ENCODE data around the gene ABCB8.

ABCB8 gene

DNA sequence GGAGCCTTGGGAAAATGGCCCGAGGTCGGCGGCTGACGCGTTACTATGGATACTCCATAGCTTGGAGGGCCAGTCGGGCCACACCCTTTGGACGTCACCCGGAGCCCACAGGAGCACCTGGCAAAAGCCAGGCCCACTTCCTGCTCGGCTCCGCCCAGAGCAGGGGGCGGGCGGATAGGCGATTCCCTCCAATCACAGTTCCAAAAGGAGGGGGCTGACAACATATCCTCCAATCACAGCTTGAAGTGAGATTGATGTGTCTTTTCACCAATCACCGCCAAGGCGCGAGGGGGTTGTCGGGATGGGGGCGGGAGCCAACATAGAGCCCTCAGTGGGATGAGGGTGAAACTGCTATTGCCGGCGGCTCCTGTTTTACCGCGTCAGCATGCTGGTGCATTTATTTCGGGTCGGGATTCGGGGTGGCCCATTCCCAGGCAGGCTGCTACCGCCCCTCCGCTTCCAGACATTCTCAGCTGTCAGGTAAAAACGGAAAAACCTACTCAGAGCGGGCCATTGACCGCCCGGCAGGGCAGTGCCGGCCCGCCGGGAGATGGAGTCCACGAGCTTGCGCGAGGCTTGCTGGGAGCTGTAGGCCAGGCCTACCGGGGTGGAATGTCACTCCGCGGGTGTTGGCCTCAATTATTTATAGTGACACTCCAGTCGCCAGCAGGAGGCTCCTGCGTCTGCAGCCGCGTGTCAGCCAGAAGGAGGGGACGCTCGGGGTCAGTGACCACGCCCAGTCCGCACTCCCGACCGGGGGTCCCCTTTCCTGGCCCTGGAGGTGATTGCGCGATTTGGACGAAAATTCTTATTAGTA is at the start of gene ABCB8:
TSS of gene ABCB8 (plus strand) at position 320 of the 817 bp plus-strand sequence. CDS start at position 386, 66 bp downstream.
- peak; percentile 97 for DNase-seq (ENCODE audit: low read depth, low spot score)

DNA sequence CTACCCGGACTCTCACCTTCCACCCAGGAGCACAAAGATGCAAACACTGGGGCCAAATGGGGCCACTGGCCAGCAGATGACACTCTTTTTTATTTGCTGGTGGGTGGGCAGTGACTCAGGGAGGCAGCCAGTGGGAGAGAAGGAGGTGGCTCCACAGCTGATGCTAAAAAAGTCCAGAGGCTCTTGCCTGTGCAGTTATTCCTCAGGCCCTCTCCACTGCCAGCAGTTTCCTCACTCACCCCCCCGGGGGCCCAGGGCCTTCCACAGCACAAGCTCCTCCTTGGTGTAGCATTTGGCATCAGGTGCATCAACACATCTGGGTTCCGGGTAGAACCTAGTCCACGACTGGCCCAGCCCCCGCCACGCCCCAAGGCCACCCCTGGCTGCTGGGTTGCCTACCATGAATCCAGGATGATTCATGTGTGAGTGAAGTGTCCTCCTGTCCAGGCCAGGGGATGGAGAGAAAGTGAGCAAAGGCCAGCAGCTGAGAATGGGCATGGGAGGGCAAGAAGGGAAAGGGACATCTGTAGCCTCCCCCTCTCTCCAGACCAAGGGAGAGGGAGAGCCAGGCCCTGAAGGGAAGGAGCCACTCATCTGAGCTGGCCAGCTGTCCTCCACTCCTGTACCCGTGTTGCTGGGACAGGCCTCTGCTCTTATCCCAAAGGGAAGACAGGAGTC is 48.4 kb upstream of the ABCB8 start:
- no peak for DNase-seq (ENCODE audit: low read depth, low spot score)

DNA sequence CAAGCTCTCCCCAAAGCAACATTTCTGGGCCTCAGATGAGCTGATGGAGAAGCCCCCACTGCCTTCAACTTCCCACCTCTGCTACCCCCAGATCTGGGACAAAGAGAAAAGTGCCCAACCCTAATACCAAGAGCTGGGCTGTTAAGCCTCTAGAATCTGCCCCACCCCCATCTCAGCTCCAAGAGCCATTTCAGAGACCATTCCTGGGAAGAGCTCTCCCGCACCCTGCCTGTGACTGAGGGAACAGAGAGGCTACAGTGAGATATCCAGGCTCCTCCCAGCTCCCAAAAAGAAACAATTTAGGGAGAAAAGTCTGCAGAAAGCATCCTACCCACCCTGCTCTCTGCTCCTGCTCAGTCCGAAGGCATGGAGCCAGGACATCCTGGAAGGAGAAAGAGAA is 47.6 kb upstream of the ABCB8 start:
- no peak for DNase-seq (ENCODE audit: low read depth, low spot score)

DNA sequence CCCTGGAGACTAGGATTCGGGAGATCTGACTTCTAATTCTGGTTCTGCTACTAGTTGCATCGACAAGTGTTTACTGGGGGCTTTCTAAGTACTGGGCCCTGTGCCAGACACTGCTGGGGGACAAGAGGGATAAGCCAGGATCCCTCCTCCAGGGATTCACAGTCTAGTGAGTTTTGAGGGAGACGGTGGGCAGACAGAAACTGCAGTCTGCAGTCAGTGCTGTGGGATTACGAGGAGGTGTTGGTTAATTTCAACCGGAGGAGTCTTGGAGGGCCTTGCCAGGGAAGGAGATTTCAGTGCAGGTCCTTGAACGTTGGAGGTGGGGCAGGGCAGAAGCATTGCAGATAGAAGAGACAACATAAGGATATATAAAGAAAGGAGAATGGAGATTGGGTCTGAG is 46.6 kb upstream of the ABCB8 start:
- no peak for DNase-seq (ENCODE audit: low read depth, low spot score)

DNA sequence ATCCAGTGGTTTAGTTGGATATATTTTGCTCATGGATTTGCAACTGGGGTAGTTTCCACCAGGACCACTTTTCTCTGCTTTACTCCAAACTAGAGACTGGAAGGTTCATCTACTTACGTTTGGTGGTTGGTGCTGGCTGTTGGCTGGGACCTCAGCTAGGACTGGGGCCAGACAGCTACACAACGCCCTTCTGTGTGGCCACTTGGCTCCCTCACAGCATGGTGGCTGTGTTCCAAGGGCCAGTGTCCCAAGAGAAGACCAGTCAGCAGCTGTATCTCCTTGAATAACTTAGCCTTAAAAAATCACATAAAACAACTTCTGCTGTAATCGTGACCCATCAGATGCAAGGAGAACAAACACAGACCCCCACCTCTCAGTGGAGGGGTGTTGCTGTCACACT is 45.9 kb upstream of the ABCB8 start:
- no peak for DNase-seq (ENCODE audit: low read depth, low spot score)

DNA sequence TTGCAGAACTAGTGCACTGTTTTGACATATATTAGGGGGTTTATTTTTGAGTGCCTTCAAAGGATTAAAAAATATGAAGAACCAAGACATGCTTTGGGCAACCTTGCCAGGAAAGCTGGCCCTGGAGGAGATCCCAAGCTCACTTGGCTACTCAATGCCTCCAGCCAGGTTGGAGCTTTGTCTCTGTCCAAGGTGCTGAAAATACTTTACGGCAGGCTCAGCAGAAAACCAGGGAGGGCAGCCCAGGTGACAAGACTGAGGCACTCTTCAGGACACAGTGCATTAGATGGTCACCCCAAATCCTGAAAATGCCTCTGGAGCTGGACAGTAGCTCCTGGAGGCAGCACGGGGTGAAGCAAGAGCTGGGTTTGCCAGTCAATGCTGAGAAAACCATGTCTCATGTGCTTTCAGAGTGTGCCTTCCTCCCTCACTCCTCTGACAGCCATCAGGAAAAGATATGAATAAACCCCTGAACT is 44.3 kb upstream of the ABCB8 start:
- no peak for DNase-seq (ENCODE audit: low read depth, low spot score)

DNA sequence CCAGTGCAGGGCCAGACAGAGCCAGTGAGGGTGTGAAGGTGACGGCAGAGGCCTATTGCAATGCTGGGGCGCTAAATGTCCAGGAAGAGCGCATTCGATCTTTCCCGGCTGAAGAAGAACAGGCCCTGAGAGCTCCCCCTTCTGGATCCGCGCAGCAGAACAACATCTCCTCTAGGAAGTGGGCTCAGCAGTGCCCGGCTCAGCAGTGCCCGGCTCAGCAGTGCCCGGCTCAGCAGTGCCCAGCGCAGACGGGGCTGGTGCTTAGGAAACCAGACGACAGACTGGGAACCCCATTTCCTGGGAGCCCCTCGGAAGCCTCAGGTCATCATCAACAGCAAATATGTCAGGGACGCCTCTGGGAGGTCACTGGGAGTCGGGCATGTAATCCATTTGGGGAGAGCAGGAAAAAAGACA is 42.1 kb upstream of the ABCB8 start:
- no peak for DNase-seq (ENCODE audit: low read depth, low spot score)

DNA sequence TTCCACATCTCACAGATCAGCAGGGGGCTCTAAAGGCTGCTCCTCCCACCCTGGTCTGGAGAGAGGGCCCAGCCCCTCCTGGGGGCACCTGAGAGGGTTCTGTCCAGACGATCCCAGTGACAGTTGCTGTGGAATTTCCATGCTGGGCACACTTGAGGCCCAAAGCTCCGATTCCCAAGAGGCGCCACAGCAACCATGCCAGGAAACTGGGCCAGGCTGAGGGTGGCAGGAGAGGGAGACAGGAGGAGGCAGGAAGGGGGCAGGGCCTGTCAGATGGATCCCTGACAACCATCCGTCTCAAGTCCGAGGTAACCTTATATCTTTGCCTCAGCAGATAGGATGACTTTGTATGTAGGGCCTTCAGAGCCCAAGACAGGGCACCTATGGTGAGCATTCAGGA is 41.7 kb upstream of the ABCB8 start:
- no peak for DNase-seq (ENCODE audit: low read depth, low spot score)

DNA sequence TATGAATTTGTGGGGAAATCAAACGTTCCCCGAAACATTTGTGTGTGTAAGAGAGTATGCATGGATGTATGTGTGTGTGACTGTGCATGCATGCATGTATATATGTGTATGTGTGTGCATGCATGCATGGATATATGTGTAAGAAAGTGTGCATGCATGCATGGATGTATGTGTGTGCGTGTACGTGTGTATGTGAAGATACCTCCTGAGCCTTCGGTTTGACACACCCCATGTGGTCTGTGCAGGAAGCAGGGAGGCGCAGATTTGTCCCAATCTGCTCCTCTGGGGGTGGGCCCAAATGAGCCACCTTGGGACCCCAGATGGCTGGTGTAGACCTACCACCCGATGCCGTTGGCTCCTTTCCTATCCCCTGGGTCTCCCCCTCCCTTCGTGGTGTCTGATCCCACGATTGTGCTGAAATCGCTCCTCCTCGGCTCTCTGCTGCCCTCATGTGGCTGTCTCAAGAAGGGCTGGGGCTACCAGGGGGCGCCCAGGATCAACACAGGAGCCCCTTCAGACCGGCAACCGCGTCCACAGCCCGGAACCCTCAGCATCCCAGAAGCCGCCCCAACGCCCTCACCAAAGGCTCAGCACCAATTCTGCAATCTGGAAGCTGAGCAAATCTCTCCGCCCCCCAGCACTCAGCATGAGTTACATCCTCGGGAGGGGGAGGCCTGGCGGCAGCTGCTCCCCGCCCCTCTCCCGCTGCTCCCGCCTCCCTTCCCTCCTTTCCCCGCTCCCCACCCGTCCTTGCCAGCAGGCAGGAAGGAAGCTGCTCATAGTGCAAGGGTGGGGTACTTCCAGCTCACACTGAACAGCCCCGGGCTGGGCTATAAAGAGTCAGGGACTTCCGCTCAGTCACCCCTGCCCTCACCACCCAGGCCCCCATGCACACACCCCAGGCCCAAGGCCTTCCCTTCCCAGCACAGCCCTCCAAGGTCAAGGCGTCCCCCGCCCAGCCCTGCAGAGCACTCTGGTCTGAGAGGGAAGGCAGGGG is 39.7 kb upstream of the ABCB8 start:
- peak; percentile 44 for DNase-seq (ENCODE audit: low read depth, low spot score)

DNA sequence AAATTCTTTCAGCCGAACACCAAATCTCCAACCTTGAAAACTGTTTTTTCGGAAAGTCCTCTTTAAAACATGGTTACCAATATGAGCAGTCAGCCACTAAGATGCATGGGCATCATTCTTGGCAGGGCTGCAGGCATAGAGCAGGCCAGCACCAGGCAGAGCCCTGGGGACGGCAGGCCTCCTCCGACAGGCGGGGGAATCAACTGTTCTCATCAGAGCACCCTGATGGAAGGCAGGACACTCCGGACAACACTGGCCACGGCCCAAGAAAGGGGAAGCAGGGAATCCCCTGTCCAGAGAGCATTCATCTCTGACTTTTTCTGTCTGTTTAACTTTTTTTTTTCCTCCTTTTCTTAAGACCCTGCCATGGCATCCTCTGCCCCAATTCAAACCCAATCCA is 38.8 kb upstream of the ABCB8 start:
- DNase-seq (ENCODE audit: low read depth, low spot score) = no peak

DNA sequence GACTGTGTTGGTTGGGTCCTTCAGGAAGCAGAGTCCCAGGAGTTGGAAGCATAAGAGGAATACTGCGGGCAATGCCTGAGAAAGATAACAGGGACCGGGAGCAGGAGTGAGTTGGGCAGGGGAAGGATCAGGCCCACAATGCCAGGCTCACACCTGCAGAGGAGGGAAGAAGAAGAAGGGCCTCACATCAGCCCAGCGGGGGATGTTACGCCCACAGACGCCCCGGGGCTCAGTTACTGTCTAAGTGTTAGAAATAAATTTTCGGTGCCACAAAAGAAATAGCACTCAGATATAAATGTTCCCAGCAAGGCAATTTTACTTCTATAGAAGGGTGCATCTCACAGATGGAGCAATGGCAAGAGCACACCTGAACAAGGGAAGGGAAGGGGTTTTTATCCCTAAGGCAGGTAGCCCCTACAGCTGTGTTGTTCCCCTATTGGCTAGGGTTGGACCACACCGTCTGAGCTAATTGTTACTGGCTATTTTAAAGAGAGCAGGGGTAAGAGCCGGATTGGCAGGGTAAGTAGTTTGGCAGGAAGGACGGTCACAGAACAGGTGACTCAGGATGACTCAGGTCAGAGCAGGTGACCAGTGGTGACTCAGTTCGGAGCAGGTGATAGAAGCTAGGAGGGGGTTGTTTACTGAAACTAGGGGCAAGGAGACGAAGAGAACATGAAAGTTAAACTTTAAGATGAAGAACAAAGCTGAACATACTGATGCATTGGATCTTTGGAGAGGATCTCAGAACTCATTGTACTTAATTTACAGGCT is 37.6 kb upstream of the ABCB8 start, which contains the start of gene NOS3:
TSS of gene NOS3 (plus strand) at position 602 of the 771 bp plus-strand sequence. CDS start 2,787 bp downstream, outside the sequence.
- no peak for DNase-seq (ENCODE audit: low read depth, low spot score)

DNA sequence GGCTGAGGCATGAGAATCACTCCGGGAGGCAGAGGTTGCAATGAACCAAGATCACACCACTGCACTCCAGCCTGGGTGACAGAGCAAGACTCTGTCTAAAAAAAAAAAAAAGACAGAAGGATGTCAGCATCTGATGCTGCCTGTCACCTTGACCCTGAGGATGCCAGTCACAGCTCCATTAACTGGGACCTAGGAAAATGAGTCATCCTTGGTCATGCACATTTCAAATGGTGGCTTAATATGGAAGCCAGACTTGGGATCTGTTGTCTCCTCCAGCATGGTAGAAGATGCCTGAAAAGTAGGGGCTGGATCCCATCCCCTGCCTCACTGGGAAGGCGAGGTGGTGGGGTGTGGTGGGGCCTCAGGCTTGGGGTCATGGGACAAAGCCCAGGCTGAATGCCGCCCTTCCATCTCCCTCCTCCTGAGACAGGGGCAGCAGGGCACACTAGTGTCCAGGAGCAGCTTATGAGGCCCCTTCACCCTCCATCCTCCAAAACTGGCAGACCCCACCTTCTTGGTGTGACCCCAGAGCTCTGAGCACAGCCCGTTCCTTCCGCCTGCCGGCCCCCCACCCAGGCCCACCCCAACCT is 36.1 kb upstream of the ABCB8 start:
- DNase-seq (ENCODE audit: low read depth, low spot score) = no peak

DNA sequence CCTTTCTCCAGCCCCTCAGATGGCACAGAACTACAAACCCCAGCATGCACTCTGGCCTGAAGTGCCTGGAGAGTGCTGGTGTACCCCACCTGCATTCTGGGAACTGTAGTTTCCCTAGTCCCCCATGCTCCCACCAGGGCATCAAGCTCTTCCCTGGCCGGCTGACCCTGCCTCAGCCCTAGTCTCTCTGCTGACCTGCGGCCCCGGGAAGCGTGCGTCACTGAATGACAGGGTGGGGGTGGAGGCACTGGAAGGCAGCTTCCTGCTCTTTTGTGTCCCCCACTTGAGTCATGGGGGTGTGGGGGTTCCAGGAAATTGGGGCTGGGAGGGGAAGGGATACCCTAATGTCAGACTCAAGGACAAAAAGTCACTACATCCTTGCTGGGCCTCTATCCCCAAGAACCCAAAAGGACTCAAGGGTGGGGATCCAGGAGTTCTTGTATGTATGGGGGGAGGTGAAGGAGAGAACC is 35.4 kb upstream of the ABCB8 start:
- no peak for DNase-seq (ENCODE audit: low read depth, low spot score)

DNA sequence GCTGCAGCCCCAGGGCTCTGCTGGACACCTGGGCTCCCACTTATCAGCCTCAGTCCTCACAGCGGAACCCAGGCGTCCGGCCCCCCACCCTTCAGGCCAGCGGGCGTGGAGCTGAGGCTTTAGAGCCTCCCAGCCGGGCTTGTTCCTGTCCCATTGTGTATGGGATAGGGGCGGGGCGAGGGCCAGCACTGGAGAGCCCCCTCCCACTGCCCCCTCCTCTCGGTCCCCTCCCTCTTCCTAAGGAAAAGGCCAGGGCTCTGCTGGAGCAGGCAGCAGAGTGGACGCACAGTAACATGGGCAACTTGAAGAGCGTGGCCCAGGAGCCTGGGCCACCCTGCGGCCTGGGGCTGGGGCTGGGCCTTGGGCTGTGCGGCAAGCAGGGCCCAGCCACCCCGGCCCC is 34.7 kb upstream of the ABCB8 start:
- DNase-seq (ENCODE audit: low read depth, low spot score) = no peak

DNA sequence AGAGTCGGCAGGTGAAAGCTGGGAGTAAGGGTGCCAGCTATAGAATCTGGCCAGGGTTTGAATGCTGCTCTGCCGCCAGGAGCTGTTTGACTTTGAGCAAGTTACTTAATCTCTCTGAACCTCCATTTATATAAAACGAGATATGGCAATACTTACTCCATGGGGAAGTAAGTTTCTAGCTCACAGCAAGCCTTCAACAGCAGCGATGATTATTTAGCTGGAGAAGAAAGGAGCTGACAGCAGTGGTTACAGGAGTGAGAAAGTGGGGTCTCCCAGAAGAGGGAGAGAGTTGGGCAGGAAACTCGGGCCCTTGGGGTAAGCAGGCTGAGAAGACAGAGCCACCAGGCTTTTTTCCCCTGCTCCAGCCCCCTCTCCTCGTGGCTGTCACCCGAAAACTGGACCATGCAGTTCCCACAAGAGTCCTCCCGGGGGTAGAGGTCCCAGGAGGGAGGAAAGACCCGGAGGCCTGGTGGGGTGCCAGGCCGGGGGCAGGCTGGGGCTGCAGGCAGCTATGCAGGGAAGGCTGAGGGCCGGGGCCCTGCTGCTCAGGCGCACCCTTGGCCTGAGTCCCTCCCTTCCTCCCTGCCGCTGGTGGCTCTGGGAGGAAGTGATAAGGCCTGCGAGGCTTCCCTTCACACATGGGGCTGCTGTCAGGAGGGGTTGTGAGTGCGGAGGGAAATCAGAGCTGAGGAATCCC is 34.0 kb upstream of the ABCB8 start:
- DNase-seq (ENCODE audit: low read depth, low spot score) = no peak

DNA sequence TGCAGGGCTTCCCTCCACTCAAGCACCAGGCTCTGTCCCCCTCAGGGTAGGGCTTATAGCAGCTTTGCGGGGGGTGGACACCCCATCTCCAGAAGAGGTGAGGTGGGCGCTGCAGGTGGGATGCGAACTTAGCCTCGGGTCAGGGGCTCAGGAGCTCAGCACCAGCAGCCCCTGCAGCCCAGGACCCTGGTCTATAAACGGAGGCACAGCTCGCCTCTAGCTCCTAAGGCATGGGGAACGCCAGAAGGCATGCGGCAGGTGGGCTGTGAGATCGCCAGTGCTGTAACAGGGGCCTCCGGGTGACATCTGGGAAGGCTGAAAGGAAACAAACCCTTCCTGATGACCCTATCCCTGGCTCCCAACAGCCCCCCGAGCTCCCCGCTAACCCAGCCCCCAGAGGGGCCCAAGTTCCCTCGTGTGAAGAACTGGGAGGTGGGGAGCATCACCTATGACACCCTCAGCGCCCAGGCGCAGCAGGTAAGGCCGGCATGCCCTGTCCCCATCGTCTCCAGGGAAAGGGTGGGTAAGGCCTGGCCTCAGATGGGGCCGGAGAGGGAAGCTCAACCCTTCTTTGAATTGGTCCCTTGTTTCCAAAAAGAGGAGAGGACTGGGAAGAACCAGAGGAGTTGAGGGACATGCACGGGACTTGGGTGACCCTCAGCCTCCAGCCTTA is 33.3 kb upstream of the ABCB8 start:
- no peak for DNase-seq (ENCODE audit: low read depth, low spot score)

DNA sequence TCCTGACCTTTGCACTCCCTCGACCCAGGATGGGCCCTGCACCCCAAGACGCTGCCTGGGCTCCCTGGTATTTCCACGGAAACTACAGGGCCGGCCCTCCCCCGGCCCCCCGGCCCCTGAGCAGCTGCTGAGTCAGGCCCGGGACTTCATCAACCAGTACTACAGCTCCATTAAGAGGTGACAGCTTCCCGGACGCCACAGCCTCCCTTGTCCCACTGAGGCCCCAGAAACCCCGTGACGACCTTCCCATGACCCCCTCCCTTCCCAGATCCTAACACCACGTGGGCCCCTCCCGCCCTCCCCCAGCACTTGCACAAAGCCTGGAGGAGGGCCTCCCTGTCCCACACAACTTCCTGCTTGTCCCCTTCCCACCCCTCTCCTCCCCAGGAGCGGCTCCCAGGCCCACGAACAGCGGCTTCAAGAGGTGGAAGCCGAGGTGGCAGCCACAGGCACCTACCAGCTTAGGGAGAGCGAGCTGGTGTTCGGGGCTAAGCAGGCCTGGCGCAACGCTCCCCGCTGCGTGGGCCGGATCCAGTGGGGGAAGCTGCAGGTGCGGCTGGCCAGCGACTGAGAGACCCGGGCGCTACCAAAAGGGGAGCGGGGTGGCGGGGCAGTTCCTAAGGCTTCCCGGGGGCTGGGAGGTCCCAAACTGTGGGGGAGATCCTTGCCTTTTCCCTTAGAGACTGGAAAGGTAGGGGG is 31.7 kb upstream of the ABCB8 start:
- no peak for DNase-seq (ENCODE audit: low read depth, low spot score)

DNA sequence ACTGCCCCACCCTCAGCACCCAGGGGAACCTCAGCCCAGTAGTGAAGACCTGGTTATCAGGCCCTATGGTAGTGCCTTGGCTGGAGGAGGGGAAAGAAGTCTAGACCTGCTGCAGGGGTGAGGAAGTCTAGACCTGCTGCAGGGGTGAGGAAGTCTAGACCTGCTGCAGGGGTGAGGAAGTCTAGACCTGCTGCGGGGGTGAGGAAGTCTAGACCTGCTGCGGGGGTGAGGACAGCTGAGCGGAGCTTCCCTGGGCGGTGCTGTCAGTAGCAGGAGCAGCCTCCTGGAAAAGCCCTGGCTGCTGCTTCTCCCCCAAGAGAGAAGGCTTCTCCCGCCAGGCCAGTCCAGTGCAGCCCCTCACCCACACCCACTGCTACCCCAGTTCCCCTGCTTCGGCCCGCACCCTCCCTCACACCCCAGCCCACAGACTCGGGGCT is 31.2 kb upstream of the ABCB8 start:
- no peak for DNase-seq (ENCODE audit: low read depth, low spot score)

DNA sequence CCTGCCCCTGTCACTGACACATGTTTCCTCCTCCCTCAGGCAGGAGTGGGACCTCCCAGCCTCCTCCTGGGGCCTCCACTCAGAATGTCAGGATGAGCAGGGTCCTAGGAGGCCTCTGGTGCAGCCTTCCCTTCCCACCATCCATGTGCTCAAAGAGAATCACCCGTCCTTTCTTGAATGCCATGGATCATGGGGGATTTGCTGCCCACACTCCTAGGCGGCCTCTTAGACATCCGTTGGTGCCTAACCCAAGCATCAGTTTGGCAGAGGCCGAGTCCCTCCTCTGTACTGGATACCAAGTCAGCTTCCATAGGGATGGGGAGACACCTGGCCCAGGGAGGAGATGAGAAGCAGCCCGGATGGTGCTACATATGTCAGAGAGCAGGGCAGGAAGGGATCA is 30.4 kb upstream of the ABCB8 start:
- DNase-seq (ENCODE audit: low read depth, low spot score) = no peak

All from activated CD4-positive, CD25-positive, alpha-beta regulatory T cell treated with anti-CD3 and anti-CD28 coated beads, Interleukin-2, amount 50 U/mL, for 16 hours (primary cell).